NB4 (cell line): ENCODE results near the gene FUCA1.
"Not testable (repeated sequence)": the region's sequence is repeated elsewhere in the genome, so short reads cannot be mapped to it uniquely, and the experiment has no call there.

Experiments used
- DNase-seq: peaks from one replicate; pipeline ENCODE4 v3.0.0; 2010; ENCODE audit warnings: low read depth
- H3K4me3 ChIP-seq: one replicate; pipeline ENCODE4 v1.5.1; 2011; ENCODE audit warnings: mild to moderate bottlenecking, low read depth, low read length, moderate library complexity
- CTCF ChIP-seq: IDR thresholded peaks from one replicate; pipeline ENCODE4 v1.5.1; 2012; ENCODE audit warnings: low read depth, low read length
- MAX ChIP-seq: IDR thresholded peaks from 2 replicates; pipeline ENCODE4 v1.6.1; 2011; ENCODE audit warnings: low read depth, low read length
- MYC ChIP-seq: IDR thresholded peaks from 2 replicates; pipeline ENCODE4 v1.6.1; 2011; ENCODE audit warnings: low read depth, low read length
- POLR2A ChIP-seq: IDR thresholded peaks from 2 replicates; pipeline ENCODE4 v1.6.1; 2011; ENCODE audit warnings: mild to moderate bottlenecking; ENCODE audit not compliant: insufficient read length; ENCODE audit errors: extremely low read depth

FUCA1 gene

GRCh38 chr1:23848673-23849616, 19.1 kb downstream of the FUCA1 start:
- TF ChIP-seq MAX (no peak), CTCF (no peak), POLR2A (no peak), MYC (no peak)
- H3K4me3 ChIP-seq, result no peak overlapping the region
- DNase-seq, result no peak

- not testable (repeated sequence) for DNase-seq, H3K4me3 ChIP-seq
Observed at GRCh38 chr1:23847482-23848095, 20.5 kb downstream of the FUCA1 start.

GRCh38 chr1:23845163-23845562, 22.9 kb downstream of the FUCA1 start:
- TF ChIP-seq MYC (no peak), MAX (no peak), POLR2A (no peak), CTCF (no peak)
- H3K4me3 ChIP-seq, result no peak overlapping the region
- peak; percentile 30 for DNase-seq

- TF ChIP-seq CTCF (no peak), POLR2A (no peak), MAX (no peak), MYC (no peak)
- no peak for DNase-seq
- no peak overlapping the region for H3K4me3 ChIP-seq
Observed at GRCh38 chr1:23843644-23844043, 24.4 kb downstream of the FUCA1 start.

GRCh38 chr1:23838401-23838866, 29.7 kb downstream of the FUCA1 start:
- H3K4me3 ChIP-seq, result peak overlapping the region; percentile 38
- DNase-seq, result peak; percentile 87

More at GRCh38 chr1:23838401-23838866, 29.7 kb downstream of the FUCA1 start:
- TF ChIP-seq MAX, result 0 out of 2 replicates have a peak, but pooled peaks have one; percentile 6
- TF ChIP-seq POLR2A, result no peak
- TF ChIP-seq MYC, result no peak
- TF ChIP-seq CTCF, result no peak
